GM12873 (cell line): ENCODE measurements around the gene IDH2.

Source experiments
- CTCF ChIP-seq: IDR thresholded peaks from 2 replicates; pipeline ENCODE4 v1.5.1; 2012; ENCODE audit warnings: low read depth, mild to moderate bottlenecking, moderate library complexity, low read length, control low read depth; ENCODE audit not compliant: insufficient read depth; ENCODE audit errors: missing control alignments

The IDH2 gene

GRCh38 chr15:90047956-90048575 lies 54.2 kb downstream of the IDH2 start:
- TF ChIP-seq CTCF: no peak

GRCh38 chr15:90046911-90047392 lies 55.3 kb downstream of the IDH2 start:
- no peak for TF ChIP-seq CTCF

- no peak for TF ChIP-seq CTCF
Observed at GRCh38 chr15:90046289-90046688, 56.0 kb downstream of the IDH2 start.

GRCh38 chr15:90044916-90045371 lies 57.3 kb downstream of the IDH2 start:
- no peak for TF ChIP-seq CTCF

GRCh38 chr15:90044191-90044590 lies 58.1 kb downstream of the IDH2 start:
- TF ChIP-seq CTCF: no peak

- TF ChIP-seq CTCF: no peak
Observed at GRCh38 chr15:90043530-90044010, 58.7 kb downstream of the IDH2 start.

- no peak for TF ChIP-seq CTCF
Observed at GRCh38 chr15:90042766-90043529, 59.3 kb downstream of the IDH2 start.
